Adrenal gland (tissue), 5 donors: ENCODE data around the gene ARMC2.

Experiments
- CTCF ChIP-seq, 6 experiments: fragments of 450-650 bp in 4 of 6; fragments of 200-600 bp in 2 of 6; sonication (generic) in 1 of 6; IDR thresholded peaks; 1 replicate in 5 of 6; 2 replicates in 1 of 6; pipeline versions ENCODE4 v1.5.1 to v1.8.0; 2016 to 2021; ENCODE audit warnings: antibody characterized with exemption in 6 of 6, mild to moderate bottlenecking in 2 of 6, moderate library complexity in 1 of 6
- POLR2A ChIP-seq, 2 donors: fragments of 450-650 bp; IDR thresholded peaks; one replicate each; pipeline ENCODE4 v1.6.1; 2017; ENCODE audit warnings: antibody characterized with exemption in 2 of 2, mild to moderate bottlenecking in 2 of 2, moderate library complexity in 1 of 2
- donor health status: DM: no; HTN: no; CAD: no.

- no peak for TF ChIP-seq POLR2A (IDR thresholded peaks at IDR 0.05)
- TF ChIP-seq CTCF (IDR thresholded peaks at IDR 0.05), result no peak
These were observed 17.1 kb upstream of the ARMC2 start for GRCh38 chr6:108831104-108831503.
